Measurements from ENCODE around the gene TMEM8B. TPM values are rescaled to one million over a fixed set of nuclear protein-coding genes. Genes with fewer than 3 reads are reported as not detected.

The TMEM8B gene
- polyA plus RNA-seq, 1 donor, result 33.8 TPM

GRCh38 chr9:35826071-35826701 lies 2.8 kb upstream of the TMEM8B start:
- no peak overlapping the region for H3K27ac ChIP-seq (ENCODE audit: low read length)

GRCh38 chr9:35827486-35827885 lies 1.5 kb upstream of the TMEM8B start:
- no peaks in the 10 kb centered on the region for H3K27me3 ChIP-seq (ENCODE audit: control insufficient read depth, insufficient read depth, low read length)
- H3K36me3 ChIP-seq (ENCODE audit: control insufficient read depth, insufficient read depth, low read length), result no peaks in the 10 kb centered on the region
- DNase-seq, result no peak
- H3K9me3 ChIP-seq (ENCODE audit: control insufficient read depth, low read depth, low read length), result no peaks in the 10 kb centered on the region
- peaks cover 31% of the 10 kb centered on the region for H3K4me1 ChIP-seq (ENCODE audit: control insufficient read depth, insufficient read depth, low read length)
- no peak overlapping the region for H3K4me3 ChIP-seq (ENCODE audit: low read length)
- WGBS (ENCODE audit: insufficient coverage, low lambda C conversion rate), result no CpG with 5 or more reads among the region's 3 CpGs
- no peak overlapping the region for H3K27ac ChIP-seq (ENCODE audit: low read length)

More at GRCh38 chr9:35826071-35826701, 2.8 kb upstream of the TMEM8B start:
- H3K4me1 ChIP-seq (ENCODE audit: control insufficient read depth, insufficient read depth, low read length), result peaks cover 18% of the 10 kb centered on the region
- WGBS (ENCODE audit: insufficient coverage, low lambda C conversion rate), result no CpG with 5 or more reads among the region's 4 CpGs
- H3K36me3 ChIP-seq (ENCODE audit: control insufficient read depth, insufficient read depth, low read length), result no peaks in the 10 kb centered on the region
- no peak overlapping the region for H3K4me3 ChIP-seq (ENCODE audit: low read length)
- peak; percentile 31 to 68 for DNase-seq
- H3K27me3 ChIP-seq (ENCODE audit: control insufficient read depth, insufficient read depth, low read length), result no peaks in the 10 kb centered on the region
- no peaks in the 10 kb centered on the region for H3K9me3 ChIP-seq (ENCODE audit: control insufficient read depth, low read depth, low read length)

- no CpG with 5 or more reads among the region's 21 CpGs for WGBS (ENCODE audit: insufficient coverage, low lambda C conversion rate)
- Histone ChIP-seq H3K36me3 (ENCODE audit: control insufficient read depth, insufficient read depth, low read length) (no peaks in the 10 kb centered on the region), H3K27ac (ENCODE audit: low read length) (peak within 1 kb of the TSS; percentile 96), H3K4me1 (ENCODE audit: control insufficient read depth, insufficient read depth, low read length) (peaks cover 44% of the 10 kb centered on the region), H3K4me3 (ENCODE audit: low read length) (peak within 1 kb of the TSS; percentile 85), H3K9me3 (ENCODE audit: control insufficient read depth, low read depth, low read length) (no peaks in the 10 kb centered on the region), H3K27me3 (ENCODE audit: control insufficient read depth, insufficient read depth, low read length) (no peaks in the 10 kb centered on the region)
- DNase-seq, result no peak
Observed at GRCh38 chr9:35828716-35829083, 328 bp upstream of the TMEM8B start, which contains the start of gene FAM221B. Gene FAM221B, minus strand, starts transcription at chr9:35828732. Its CDS starts 2,571 bp downstream, at chr9:35826161.

GRCh38 chr9:35829764-35830096 lies 702 bp downstream of the TMEM8B start:
- H3K4me3 ChIP-seq (ENCODE audit: low read length), result peak overlapping the region; percentile 85
- no CpG with 5 or more reads among the region's 2 CpGs for WGBS (ENCODE audit: insufficient coverage, low lambda C conversion rate)
- no peaks in the 10 kb centered on the region for H3K9me3 ChIP-seq (ENCODE audit: control insufficient read depth, low read depth, low read length)
- DNase-seq, result no peak
- H3K36me3 ChIP-seq (ENCODE audit: control insufficient read depth, insufficient read depth, low read length), result peaks cover 3% of the 10 kb centered on the region
- peaks cover 52% of the 10 kb centered on the region for H3K4me1 ChIP-seq (ENCODE audit: control insufficient read depth, insufficient read depth, low read length)
- peak overlapping the region; percentile 96 for H3K27ac ChIP-seq (ENCODE audit: low read length)
- H3K27me3 ChIP-seq (ENCODE audit: control insufficient read depth, insufficient read depth, low read length), result no peaks in the 10 kb centered on the region

- H3K27ac ChIP-seq (ENCODE audit: low read length), result no peak overlapping the region
- H3K36me3 ChIP-seq (ENCODE audit: control insufficient read depth, insufficient read depth, low read length), result peaks cover 11% of the 10 kb centered on the region
- no peaks in the 10 kb centered on the region for H3K9me3 ChIP-seq (ENCODE audit: control insufficient read depth, low read depth, low read length)
- no CpG with 5 or more reads among the region's 4 CpGs for WGBS (ENCODE audit: insufficient coverage, low lambda C conversion rate)
- no peak for DNase-seq
- H3K4me1 ChIP-seq (ENCODE audit: control insufficient read depth, insufficient read depth, low read length), result peaks cover 65% of the 10 kb centered on the region
- peak overlapping the region; percentile 85 for H3K4me3 ChIP-seq (ENCODE audit: low read length)
- no peaks in the 10 kb centered on the region for H3K27me3 ChIP-seq (ENCODE audit: control insufficient read depth, insufficient read depth, low read length)
Observed at GRCh38 chr9:35831040-35831439, 2.0 kb downstream of the TMEM8B start.

GRCh38 chr9:35832814-35833213 lies 3.8 kb downstream of the TMEM8B start:
- Histone ChIP-seq H3K9me3 (ENCODE audit: control insufficient read depth, low read depth, low read length) (no peaks in the 10 kb centered on the region), H3K4me3 (ENCODE audit: low read length) (no peak overlapping the region), H3K27ac (ENCODE audit: low read length) (peak overlapping the region; percentile 89), H3K4me1 (ENCODE audit: control insufficient read depth, insufficient read depth, low read length) (peaks cover 73% of the 10 kb centered on the region), H3K36me3 (ENCODE audit: control insufficient read depth, insufficient read depth, low read length) (peaks cover 16% of the 10 kb centered on the region), H3K27me3 (ENCODE audit: control insufficient read depth, insufficient read depth, low read length) (no peaks in the 10 kb centered on the region)
- no CpG with 5 or more reads among the region's 5 CpGs for WGBS (ENCODE audit: insufficient coverage, low lambda C conversion rate)
- DNase-seq, result peak; percentile 41 to 66

GRCh38 chr9:35834260-35835215 lies 5.5 kb downstream of the TMEM8B start:
- no peak for DNase-seq
- H3K27me3 ChIP-seq (ENCODE audit: control insufficient read depth, insufficient read depth, low read length), result no peaks in the 10 kb centered on the region
- peak overlapping the region; percentile 89 for H3K27ac ChIP-seq (ENCODE audit: low read length)
- H3K4me1 ChIP-seq (ENCODE audit: control insufficient read depth, insufficient read depth, low read length), result peaks cover 68% of the 10 kb centered on the region
- H3K36me3 ChIP-seq (ENCODE audit: control insufficient read depth, insufficient read depth, low read length), result peaks cover 16% of the 10 kb centered on the region
- H3K4me3 ChIP-seq (ENCODE audit: low read length), result no peak overlapping the region
- WGBS (ENCODE audit: insufficient coverage, low lambda C conversion rate), result 100% methylated on average over 1 of the region's 14 CpGs
- H3K9me3 ChIP-seq (ENCODE audit: control insufficient read depth, low read depth, low read length), result no peaks in the 10 kb centered on the region

- no peak overlapping the region for H3K4me3 ChIP-seq (ENCODE audit: low read length)
- no peaks in the 10 kb centered on the region for H3K9me3 ChIP-seq (ENCODE audit: control insufficient read depth, low read depth, low read length)
- no peak for DNase-seq
- H3K4me1 ChIP-seq (ENCODE audit: control insufficient read depth, insufficient read depth, low read length), result peaks cover 64% of the 10 kb centered on the region
- peaks cover 16% of the 10 kb centered on the region for H3K36me3 ChIP-seq (ENCODE audit: control insufficient read depth, insufficient read depth, low read length)
- peak overlapping the region; percentile 89 for H3K27ac ChIP-seq (ENCODE audit: low read length)
- no peaks in the 10 kb centered on the region for H3K27me3 ChIP-seq (ENCODE audit: control insufficient read depth, insufficient read depth, low read length)
- WGBS (ENCODE audit: insufficient coverage, low lambda C conversion rate), result no CpG with 5 or more reads among the region's 3 CpGs
Observed at GRCh38 chr9:35835216-35835632, 6.2 kb downstream of the TMEM8B start.

- no peaks in the 10 kb centered on the region for H3K27me3 ChIP-seq (ENCODE audit: control insufficient read depth, insufficient read depth, low read length)
- peaks cover 58% of the 10 kb centered on the region for H3K4me1 ChIP-seq (ENCODE audit: control insufficient read depth, insufficient read depth, low read length)
- H3K27ac ChIP-seq (ENCODE audit: low read length), result peak overlapping the region; percentile 89
- H3K4me3 ChIP-seq (ENCODE audit: low read length), result no peak overlapping the region
- peak in 1 of 2 donors; percentile 63 for DNase-seq
- H3K36me3 ChIP-seq (ENCODE audit: control insufficient read depth, insufficient read depth, low read length), result peaks cover 16% of the 10 kb centered on the region
- no CpG with 5 or more reads among the region's 2 CpGs for WGBS (ENCODE audit: insufficient coverage, low lambda C conversion rate)
- H3K9me3 ChIP-seq (ENCODE audit: control insufficient read depth, low read depth, low read length), result no peaks in the 10 kb centered on the region
Observed at GRCh38 chr9:35835766-35836165, 6.7 kb downstream of the TMEM8B start.

GRCh38 chr9:35836595-35836994 lies 7.6 kb downstream of the TMEM8B start:
- no CpG with 5 or more reads among the region's 5 CpGs for WGBS (ENCODE audit: insufficient coverage, low lambda C conversion rate)
- Histone ChIP-seq H3K4me1 (ENCODE audit: control insufficient read depth, insufficient read depth, low read length) (peaks cover 50% of the 10 kb centered on the region), H3K9me3 (ENCODE audit: control insufficient read depth, low read depth, low read length) (no peaks in the 10 kb centered on the region), H3K27me3 (ENCODE audit: control insufficient read depth, insufficient read depth, low read length) (no peaks in the 10 kb centered on the region), H3K4me3 (ENCODE audit: low read length) (no peak overlapping the region), H3K27ac (ENCODE audit: low read length) (no peak overlapping the region), H3K36me3 (ENCODE audit: control insufficient read depth, insufficient read depth, low read length) (peaks cover 23% of the 10 kb centered on the region)
- DNase-seq, result no peak
